MM.1S (cell line): ENCODE measurements around the gene ZNF638.

Experiments
- CTCF ChIP-seq: fragments of 300-600 bp; sonication (generic); IDR thresholded peaks from 2 replicates; pipeline ENCODE4 v1.5.1; 2016; ENCODE audit warnings: antibody characterized with exemption, low read length, mixed read lengths
- EZH2 ChIP-seq: fragments of 300-600 bp; sonication (generic); optimal IDR thresholded peaks from 2 replicates; pipeline ENCODE3; 2017; ENCODE audit warnings: low read depth, mild to moderate bottlenecking, antibody characterized with exemption, low read length, mixed read lengths
- EZH2phosphoT487 ChIP-seq: fragments of 300-600 bp; sonication (generic); IDR thresholded peaks from 2 replicates; pipeline ENCODE4 v1.6.1; 2018; ENCODE audit warnings: antibody characterized with exemption, low read length

GRCh38 chr2:71317060-71317459 is 14.5 kb upstream of the ZNF638 start:
- TF ChIP-seq CTCF: no peak
- TF ChIP-seq EZH2phosphoT487: no peak
- no peak for TF ChIP-seq EZH2
